ENCODE data around the gene FAM83D.

GRCh38 chr20:38894091-38894847 is 31.9 kb upstream of the FAM83D start:
- no peak for TF ChIP-seq EP300 (IDR thresholded peaks at IDR 0.05)
- TF ChIP-seq, protein P1, sequence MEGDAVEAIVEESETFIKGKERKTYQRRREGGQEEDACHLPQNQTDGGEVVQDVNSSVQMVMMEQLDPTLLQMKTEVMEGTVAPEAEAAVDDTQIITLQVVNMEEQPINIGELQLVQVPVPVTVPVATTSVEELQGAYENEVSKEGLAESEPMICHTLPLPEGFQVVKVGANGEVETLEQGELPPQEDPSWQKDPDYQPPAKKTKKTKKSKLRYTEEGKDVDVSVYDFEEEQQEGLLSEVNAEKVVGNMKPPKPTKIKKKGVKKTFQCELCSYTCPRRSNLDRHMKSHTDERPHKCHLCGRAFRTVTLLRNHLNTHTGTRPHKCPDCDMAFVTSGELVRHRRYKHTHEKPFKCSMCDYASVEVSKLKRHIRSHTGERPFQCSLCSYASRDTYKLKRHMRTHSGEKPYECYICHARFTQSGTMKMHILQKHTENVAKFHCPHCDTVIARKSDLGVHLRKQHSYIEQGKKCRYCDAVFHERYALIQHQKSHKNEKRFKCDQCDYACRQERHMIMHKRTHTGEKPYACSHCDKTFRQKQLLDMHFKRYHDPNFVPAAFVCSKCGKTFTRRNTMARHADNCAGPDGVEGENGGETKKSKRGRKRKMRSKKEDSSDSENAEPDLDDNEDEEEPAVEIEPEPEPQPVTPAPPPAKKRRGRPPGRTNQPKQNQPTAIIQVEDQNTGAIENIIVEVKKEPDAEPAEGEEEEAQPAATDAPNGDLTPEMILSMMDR (IDR thresholded peaks at IDR 0.05) = no peak; the same call in 2 of the 3 replicates
- no peak for TF ChIP-seq CEBPB (IDR thresholded peaks at IDR 0.05)
- no peak for TF ChIP-seq ESRRA (IDR thresholded peaks at IDR 0.05; ENCODE audit: borderline replicate concordance, low read length)
- no peak for TF ChIP-seq MYC (IDR thresholded peaks at IDR 0.05; ENCODE audit: borderline replicate concordance, low read length)
- TF ChIP-seq RAD21 (conservative IDR thresholded peaks at IDR 0.05 in 1 of 2, IDR thresholded peaks at IDR 0.05 in 1 of 2) = no peak; a peak in 1 of 5 replicates
- TF ChIP-seq POLR2A (IDR thresholded peaks at IDR 0.05; ENCODE audit: low read length) = no peak
